WTC11 (cell line): ENCODE results near the gene ZNF280D. TPM values are rescaled to one million over a fixed set of nuclear protein-coding genes. Genes with fewer than 3 reads are reported as not detected.

Experiments used
- ATAC-seq: fragments of 200-7000 bp; cut with Tn5 transposase; 2 replicates; pipeline ENCODE4 v1.10.0; 2021; ENCODE audit warnings: mild to moderate bottlenecking, moderate library complexity
- CTCF ChIA-PET: fragments of 300-600 bp; sonication (Branson Sonifier 250); formaldehyde crosslinking; loops from one replicate; lab custom pipeline; 2021; ENCODE audit warnings: antibody characterized with exemption; lab: Charles Lee
- POLR2A ChIA-PET: fragments of 350-600 bp; sonication (Branson Sonifier 250); formaldehyde crosslinking; loops from one replicate; lab custom pipeline; 2021; ENCODE audit warnings: antibody characterized with exemption; lab: Charles Lee
- DNase-seq: peaks from one replicate; pipeline ENCODE4 v3.0.0; 2021; ENCODE audit warnings: low spot score
- H3K27ac Mint-ChIP-seq: 2 replicates; pipeline ENCODE4 v1.8.0; 2021; ENCODE audit warnings: mixed read lengths
- H3K27me3 Mint-ChIP-seq: 2 replicates; pipeline ENCODE4 v1.8.0; 2021; ENCODE audit warnings: low read depth, mild to moderate bottlenecking, moderate library complexity, mixed read lengths
- H3K36me3 Mint-ChIP-seq: 2 replicates; pipeline ENCODE4 v1.8.0; 2021; ENCODE audit warnings: mixed read lengths
- H3K4me1 Mint-ChIP-seq: 2 replicates; pipeline ENCODE4 v1.8.0; 2022; ENCODE audit warnings: mixed read lengths
- H3K4me3 Mint-ChIP-seq: 2 replicates; pipeline ENCODE4 v1.8.0; 2021; ENCODE audit warnings: mild to moderate bottlenecking, moderate library complexity, mixed read lengths
- H3K9me3 Mint-ChIP-seq: 2 replicates; pipeline ENCODE4 v1.8.0; 2021; ENCODE audit warnings: mixed read lengths
- ARID4B ChIP-seq: sonication (generic); formaldehyde crosslinking; IDR thresholded peaks from 2 replicates; pipeline ENCODE4 v1.8.0; 2023; ENCODE audit warnings: missing genetic modification reagents, mild to moderate bottlenecking, borderline replicate concordance
- ATF3 ChIP-seq: sonication (generic); formaldehyde crosslinking; conservative IDR thresholded peaks from 2 replicates; pipeline ENCODE4 v1.8.1; 2022; ENCODE audit warnings: mild to moderate bottlenecking, missing genetic modification reagents
- CREB1 ChIP-seq: sonication (generic); formaldehyde crosslinking; IDR thresholded peaks from 2 replicates; pipeline ENCODE4 v1.8.0; 2023; ENCODE audit warnings: mild to moderate bottlenecking, missing genetic modification reagents
- FOXK1 ChIP-seq: sonication (generic); formaldehyde crosslinking; IDR thresholded peaks from 2 replicates; pipeline ENCODE4 v1.8.0; 2022; ENCODE audit warnings: mild to moderate bottlenecking, moderate library complexity, missing genetic modification reagents
- GRHL2 ChIP-seq: fragments of 250-450 bp; sonication (Bioruptor Pico); IDR thresholded peaks from 2 replicates; pipeline ENCODE4 v1.8.0; 2022; ENCODE audit warnings: mild to moderate bottlenecking, moderate library complexity; ENCODE audit not compliant: insufficient replicate concordance, severe bottlenecking
- JAZF1 ChIP-seq: fragments of 250-450 bp; sonication (Bioruptor Pico); IDR thresholded peaks from 2 replicates; pipeline ENCODE4 v1.9.0; 2021; ENCODE audit warnings: moderate library complexity, mild to moderate bottlenecking, inconsistent platforms
- JUN ChIP-seq: sonication (generic); formaldehyde crosslinking; IDR thresholded peaks from 2 replicates; pipeline ENCODE4 v1.8.0; 2023; ENCODE audit warnings: mild to moderate bottlenecking, missing genetic modification reagents
- KAT7 ChIP-seq: sonication (generic); formaldehyde crosslinking; IDR thresholded peaks from 2 replicates; pipeline ENCODE4 v1.8.1; 2023; ENCODE audit warnings: missing genetic modification reagents, mild to moderate bottlenecking, borderline replicate concordance
- MYBL2 ChIP-seq: sonication (generic); formaldehyde crosslinking; IDR thresholded peaks from 2 replicates; pipeline ENCODE4 v1.8.1; 2023; ENCODE audit warnings: mild to moderate bottlenecking, moderate library complexity, missing genetic modification reagents
- NFATC4 ChIP-seq: fragments of 250-450 bp; sonication (Bioruptor Pico); IDR thresholded peaks from 2 replicates; pipeline ENCODE4 v1.9.0; 2021; ENCODE audit warnings: mild to moderate bottlenecking
- RELA ChIP-seq: sonication (generic); formaldehyde crosslinking; IDR thresholded peaks from 2 replicates; pipeline ENCODE4 v1.8.1; 2022; ENCODE audit warnings: missing genetic modification reagents, mild to moderate bottlenecking, borderline replicate concordance
- SMAD4 ChIP-seq: sonication (generic); formaldehyde crosslinking; IDR thresholded peaks from 2 replicates; pipeline ENCODE4 v1.8.0; 2022; ENCODE audit warnings: mild to moderate bottlenecking, missing genetic modification reagents
- SOX15 ChIP-seq: fragments of 250-450 bp; sonication (Bioruptor Pico); IDR thresholded peaks from 2 replicates; pipeline ENCODE4 v1.9.0; 2021; ENCODE audit warnings: mild to moderate bottlenecking
- STAT6 ChIP-seq: sonication (generic); formaldehyde crosslinking; conservative IDR thresholded peaks from 2 replicates; pipeline ENCODE4 v1.8.1; 2023; ENCODE audit warnings: mild to moderate bottlenecking, low read depth, missing genetic modification reagents, moderate library complexity
- ZNF138 ChIP-seq: sonication (generic); formaldehyde crosslinking; conservative IDR thresholded peaks from 2 replicates; pipeline ENCODE4 v1.8.1; 2022; ENCODE audit warnings: mild to moderate bottlenecking, moderate library complexity, missing genetic modification reagents
- ZNF423 ChIP-seq: fragments of 250-450 bp; sonication (Bioruptor Pico); IDR thresholded peaks from 2 replicates; pipeline ENCODE4 v2.1.2; 2022; ENCODE audit warnings: mild to moderate bottlenecking, moderate library complexity
- ZNF512 ChIP-seq: sonication (generic); formaldehyde crosslinking; IDR thresholded peaks from 2 replicates; pipeline ENCODE4 v1.8.1; 2022; ENCODE audit warnings: missing genetic modification reagents, borderline replicate concordance
- total RNA-seq: library from RNA; stranded (reverse); gene quantifications from 3 replicates; pipeline ENCODE4 v1.2.3, GENCODE V29; 2021

ZNF280D gene
- total RNA-seq, 1 experiment from 2014 or later: 25.7 TPM

GRCh38 chr15:56723787-56724186 is 9.5 kb downstream of the ZNF280D start:
- H3K36me3 Mint-ChIP-seq: peaks cover 17% of the 10 kb centered on the region
- POLR2A ChIA-PET: interaction anchor here (0.8 kb wide), 1 partner anchor 10 kb away, joined by 3 read pairs; the partner anchor contains the start of gene ZNF280D
- no peak overlapping the region for H3K4me3 Mint-ChIP-seq
- H3K4me1 Mint-ChIP-seq: peaks cover 14% of the 10 kb centered on the region
- no peaks in the 10 kb centered on the region for H3K27me3 Mint-ChIP-seq
- peaks cover 10% of the 10 kb centered on the region for H3K9me3 Mint-ChIP-seq
- CTCF ChIA-PET: interaction anchor here (1.7 kb wide), 1 partner anchor 17 kb away, joined by 6 read pairs; no protein-coding TSS in a partner anchor
- DNase-seq (no peak), ATAC-seq (no peak)
- TF ChIP-seq SOX15 (CRISPR knock-in tag): no peak
- TF ChIP-seq STAT6: no peak
- no peak for TF ChIP-seq ZNF138
- TF ChIP-seq GRHL2: no peak
- no peak for TF ChIP-seq MYBL2 (CRISPR knock-in tag)
- no peak for TF ChIP-seq KAT7 (CRISPR knock-in tag)
- TF ChIP-seq ZNF512: no peak
- TF ChIP-seq ATF3: no peak
- no peak for TF ChIP-seq ARID4B (CRISPR knock-in tag)
- no peak for TF ChIP-seq SMAD4
- TF ChIP-seq FOXK1 (CRISPR knock-in tag): no peak
- no peak for TF ChIP-seq JUN (CRISPR knock-in tag)
- TF ChIP-seq ZNF423: no peak
- no peak for TF ChIP-seq JAZF1 (CRISPR knock-in tag)
- TF ChIP-seq RELA: no peak
- no peak overlapping the region for H3K27ac Mint-ChIP-seq

GRCh38 chr15:56719774-56720555 is 13.3 kb downstream of the ZNF280D start:
- TF ChIP-seq JUN (CRISPR knock-in tag) (no peak), NFATC4 (CRISPR knock-in tag) (no peak), CREB1 (CRISPR knock-in tag) (no peak)
- Mint-ChIP-seq H3K36me3 (peaks cover 14% of the 10 kb centered on the region), H3K4me3 (no peak overlapping the region), H3K27me3 (no peaks in the 10 kb centered on the region), H3K4me1 (peaks cover 24% of the 10 kb centered on the region), H3K27ac (no peak overlapping the region), H3K9me3 (peaks cover 10% of the 10 kb centered on the region)
- ChIA-PET CTCF (interaction anchor here (0.6 kb wide), 1 partner anchor 14 kb away, joined by 3 read pairs; no protein-coding TSS in a partner anchor), POLR2A (no interaction called here)
- no peak for DNase-seq
- ATAC-seq: no peak
